Endothelial cell of umbilical vein (primary cell): ENCODE data around the gene SMYD4.

Experiments used
- JUN ChIP-seq: IDR thresholded peaks from 2 replicates; pipeline ENCODE4 v1.6.1; 2011; ENCODE audit warnings: borderline replicate concordance, low read depth; ENCODE audit not compliant: insufficient read length, insufficient read depth
- POLR2AphosphoS5 ChIP-seq: IDR thresholded peaks from 2 replicates; pipeline ENCODE4 v1.6.1; 2012; ENCODE audit warnings: low read depth, mild to moderate bottlenecking, control low read depth, low read length, moderate library complexity; ENCODE audit not compliant: insufficient read depth
- TF ChIP-seq, protein P1 (sequence below), 2 donors: IDR thresholded peaks; 1 replicate in 1 of 2; 2 replicates in 1 of 2; pipeline ENCODE4 v1.5.1; 2011; ENCODE audit warnings: low read length in 2 of 2, mild to moderate bottlenecking in 2 of 2, moderate library complexity in 2 of 2, control low read depth in 1 of 2, inconsistent platforms in 1 of 2, low read depth in 1 of 2; ENCODE audit not compliant: insufficient read depth in 1 of 2; ENCODE audit errors: extremely low read depth in 1 of 2

DNA sequence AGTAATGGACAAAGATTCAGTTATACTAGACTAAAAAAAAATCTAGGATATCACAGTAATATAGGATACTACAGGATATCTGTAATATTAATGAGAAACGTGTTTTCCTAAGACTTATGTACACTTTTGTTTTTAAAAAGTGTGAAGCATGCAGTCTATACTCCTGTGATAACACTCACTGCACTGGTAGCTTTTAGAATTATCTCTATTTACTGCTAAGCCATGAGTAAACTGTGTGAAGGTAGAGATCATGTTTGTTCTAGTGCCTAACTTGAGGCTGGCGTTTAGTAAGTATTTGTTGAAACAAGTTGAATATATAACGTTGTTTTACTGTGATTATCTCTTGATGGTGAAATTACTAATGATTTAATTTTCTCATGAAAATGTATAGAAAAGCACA, 24.0 kb upstream of the SMYD4 start:
- TF ChIP-seq, protein P1, sequence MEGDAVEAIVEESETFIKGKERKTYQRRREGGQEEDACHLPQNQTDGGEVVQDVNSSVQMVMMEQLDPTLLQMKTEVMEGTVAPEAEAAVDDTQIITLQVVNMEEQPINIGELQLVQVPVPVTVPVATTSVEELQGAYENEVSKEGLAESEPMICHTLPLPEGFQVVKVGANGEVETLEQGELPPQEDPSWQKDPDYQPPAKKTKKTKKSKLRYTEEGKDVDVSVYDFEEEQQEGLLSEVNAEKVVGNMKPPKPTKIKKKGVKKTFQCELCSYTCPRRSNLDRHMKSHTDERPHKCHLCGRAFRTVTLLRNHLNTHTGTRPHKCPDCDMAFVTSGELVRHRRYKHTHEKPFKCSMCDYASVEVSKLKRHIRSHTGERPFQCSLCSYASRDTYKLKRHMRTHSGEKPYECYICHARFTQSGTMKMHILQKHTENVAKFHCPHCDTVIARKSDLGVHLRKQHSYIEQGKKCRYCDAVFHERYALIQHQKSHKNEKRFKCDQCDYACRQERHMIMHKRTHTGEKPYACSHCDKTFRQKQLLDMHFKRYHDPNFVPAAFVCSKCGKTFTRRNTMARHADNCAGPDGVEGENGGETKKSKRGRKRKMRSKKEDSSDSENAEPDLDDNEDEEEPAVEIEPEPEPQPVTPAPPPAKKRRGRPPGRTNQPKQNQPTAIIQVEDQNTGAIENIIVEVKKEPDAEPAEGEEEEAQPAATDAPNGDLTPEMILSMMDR (IDR thresholded peaks at IDR 0.05; ENCODE audit: extremely low read depth in 1 of 2, insufficient read depth in 1 of 2, low read depth in 1 of 2, low read length in 2 of 2) = no peak
- no peak for TF ChIP-seq POLR2AphosphoS5
- no peak for TF ChIP-seq JUN
